Activated naive CD4-positive, alpha-beta T cell treated with anti-CD3 and anti-CD28 coated beads, Interleukin-2, amount 10 ng/mL, durations not matched to agents 7 days and 5 days (primary cell): ENCODE measurements around the gene BTD.
A peak's percentile ranks its signal among the peaks of the same experiment; 100 is the strongest.
"Not testable (repeated sequence)": the region's sequence is repeated elsewhere in the genome, so short reads cannot be mapped to it uniquely, and the experiment has no call there.

Experiments used
- CTCF ChIA-PET: fragments of 350-600 bp; sonication (Branson Sonifier 250); formaldehyde crosslinking; loops from one replicate; lab custom pipeline; 2021; ENCODE audit warnings: antibody characterized with exemption; lab: Charles Lee
- DNase-seq: peaks from one replicate; pipeline ENCODE4 v3.0.0-alpha.2; 2020
- H3K27ac Mint-ChIP-seq: one replicate; pipeline ENCODE4 v1.8.0; 2021; ENCODE audit warnings: mild to moderate bottlenecking, moderate library complexity, mixed read lengths
- H3K27me3 Mint-ChIP-seq: one replicate; pipeline ENCODE4 v1.8.0; 2021; ENCODE audit warnings: mild to moderate bottlenecking, mixed read lengths
- H3K36me3 Mint-ChIP-seq: one replicate; pipeline ENCODE4 v1.8.0; 2021; ENCODE audit warnings: mixed read lengths
- H3K4me1 Mint-ChIP-seq: one replicate; pipeline ENCODE4 v1.8.0; 2021; ENCODE audit warnings: mixed read lengths
- H3K4me3 Mint-ChIP-seq: one replicate; pipeline ENCODE4 v1.8.0; 2021; ENCODE audit warnings: mild to moderate bottlenecking, moderate library complexity, mixed read lengths
- H3K9me3 Mint-ChIP-seq: one replicate; pipeline ENCODE4 v1.8.0; 2021; ENCODE audit warnings: mixed read lengths

The BTD gene

GRCh38 chr3:15614958-15615357, 13.4 kb downstream of the BTD start:
- H3K36me3 Mint-ChIP-seq, result peaks cover 4% of the 10 kb centered on the region
- H3K4me3 Mint-ChIP-seq, result no peak overlapping the region
- DNase-seq, result no peak
- H3K27ac Mint-ChIP-seq, result no peak overlapping the region
- H3K9me3 Mint-ChIP-seq, result peaks cover 12% of the 10 kb centered on the region
- no peaks in the 10 kb centered on the region for H3K4me1 Mint-ChIP-seq
- CTCF ChIA-PET, result interaction anchor here (0.9 kb wide), 1 partner anchor 14 kb away, joined by 3 read pairs; the partner anchor contains the start of genes BTD and HACL1
- peaks cover 5% of the 10 kb centered on the region for H3K27me3 Mint-ChIP-seq

DNA sequence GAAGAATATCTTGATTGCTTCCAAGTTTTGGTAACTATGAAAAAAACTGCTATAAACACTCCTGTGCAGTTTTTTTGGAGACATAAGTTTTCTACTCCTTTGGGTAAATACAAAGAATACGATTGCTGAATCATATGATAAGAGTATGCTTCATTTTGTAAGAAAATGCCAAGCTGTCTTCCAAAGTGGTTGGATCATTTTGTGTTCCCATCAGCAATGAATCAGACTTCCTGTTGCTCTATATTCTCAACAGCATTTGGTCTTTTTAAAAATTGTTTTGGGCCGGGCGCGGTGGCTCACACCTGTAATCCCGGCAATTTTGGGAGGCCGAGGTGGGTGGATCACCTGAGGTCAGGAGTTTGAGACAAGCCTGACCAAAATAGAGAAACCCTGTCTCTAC, 14.5 kb downstream of the BTD start:
- Mint-ChIP-seq H3K9me3 (peaks cover 21% of the 10 kb centered on the region), H3K4me3 (no peak overlapping the region), H3K27ac (no peak overlapping the region), H3K27me3 (peaks cover 5% of the 10 kb centered on the region), H3K4me1 (no peaks in the 10 kb centered on the region), H3K36me3 (peaks cover 10% of the 10 kb centered on the region)
- DNase-seq, result no peak
- CTCF ChIA-PET, result interaction anchor here (1.0 kb wide), 1 partner anchor 15 kb away, joined by 3 read pairs; no protein-coding TSS in a partner anchor

DNA sequence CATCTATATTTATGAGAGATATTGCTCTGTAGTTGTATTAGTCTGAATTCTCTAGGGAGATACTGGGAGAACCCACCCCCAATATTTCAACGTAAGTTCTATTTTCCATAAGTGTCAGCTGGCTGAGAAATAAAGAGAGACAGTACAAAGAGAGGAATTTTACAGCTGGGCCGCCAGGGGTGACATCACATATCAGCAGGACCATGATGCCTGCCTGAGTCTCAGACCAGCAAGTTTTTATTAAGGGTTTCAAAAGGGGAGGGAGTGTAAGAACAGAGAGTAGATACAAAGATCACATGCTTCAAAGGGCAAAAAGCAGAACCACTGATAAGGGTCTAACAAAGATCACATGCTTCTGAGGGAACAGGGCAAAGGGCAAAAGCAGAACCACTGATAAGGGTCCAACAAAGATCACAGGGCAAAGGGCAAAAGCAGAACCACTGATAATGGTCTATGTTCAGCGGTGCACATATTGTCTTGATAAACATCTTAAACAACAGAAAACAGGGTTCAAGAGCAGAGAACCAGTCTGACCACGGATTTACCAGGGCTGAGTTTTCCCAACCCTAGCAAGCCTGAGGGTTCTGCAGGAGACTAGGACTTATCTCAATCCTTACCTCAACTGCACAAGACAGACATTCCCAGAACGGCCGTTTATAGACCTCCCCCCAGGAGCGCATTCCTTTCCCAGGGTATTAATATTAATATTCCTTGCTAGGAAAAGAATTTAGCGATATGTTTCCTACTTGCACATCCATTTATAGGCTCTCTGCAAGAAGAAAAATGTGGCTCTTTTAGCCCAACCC, 18.3 kb downstream of the BTD start:
- not testable (repeated sequence) for H3K4me3 Mint-ChIP-seq, H3K27me3 Mint-ChIP-seq, DNase-seq, H3K27ac Mint-ChIP-seq
- Mint-ChIP-seq H3K4me1 (peaks cover 16% of the 10 kb centered on the region), H3K9me3 (peaks cover 44% of the 10 kb centered on the region), H3K36me3 (peaks cover 33% of the 10 kb centered on the region)
- CTCF ChIA-PET, result interaction anchor here (0.9 kb wide), 1 partner anchor 192 kb away, joined by 3 read pairs; no protein-coding TSS in a partner anchor

DNA sequence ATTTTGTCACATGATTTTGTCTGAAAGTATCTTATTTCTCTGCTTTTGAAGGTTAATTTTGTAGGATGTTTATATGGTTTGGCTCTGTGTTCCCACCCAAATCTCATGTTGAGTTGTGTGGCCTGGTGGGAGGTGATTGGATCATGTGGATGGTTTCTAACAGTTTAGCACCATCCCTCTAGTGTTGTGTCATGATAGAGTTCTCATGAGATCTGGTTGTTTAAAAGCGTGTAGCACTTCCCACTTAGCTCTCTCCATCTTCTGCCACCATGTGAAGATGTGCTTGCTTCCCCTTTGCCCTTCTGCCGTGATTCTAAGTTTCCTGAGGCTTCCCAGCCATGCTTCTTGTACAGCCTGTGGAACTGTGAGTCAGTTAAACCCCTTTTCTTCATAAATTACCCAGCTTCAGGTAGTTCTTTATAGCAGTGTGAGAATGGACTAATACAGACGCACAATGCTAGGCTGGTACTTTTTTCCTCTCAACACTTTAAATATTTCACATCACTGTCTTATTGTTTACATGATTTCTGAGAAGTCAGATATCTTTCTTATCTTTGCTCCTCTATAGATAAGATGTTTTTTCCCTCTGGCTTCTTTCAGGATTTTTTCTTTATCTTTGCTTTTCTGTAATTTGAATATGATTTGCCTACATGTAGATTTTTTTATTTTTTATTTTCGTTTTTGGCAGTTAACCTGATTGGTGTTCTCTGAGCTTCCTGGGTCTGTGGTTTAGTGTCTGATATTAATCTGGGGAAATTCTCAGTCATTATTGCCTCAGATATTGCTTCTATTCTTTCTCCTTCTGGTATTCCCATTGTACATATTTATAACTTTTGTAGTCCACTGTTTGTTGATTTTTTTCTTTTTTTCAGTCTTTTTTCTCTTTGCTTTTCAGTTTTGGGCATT, 22.2 kb downstream of the BTD start:
- Mint-ChIP-seq H3K27me3 (no peaks in the 10 kb centered on the region), H3K9me3 (peaks cover 43% of the 10 kb centered on the region), H3K4me3 (no peak overlapping the region), H3K4me1 (peaks cover 22% of the 10 kb centered on the region), H3K27ac (peak overlapping the region; percentile 58), H3K36me3 (peaks cover 37% of the 10 kb centered on the region)
- no peak for DNase-seq
- CTCF ChIA-PET, result interaction anchor here (0.6 kb wide), 1 partner anchor 148 kb away, joined by 3 read pairs; no protein-coding TSS in a partner anchor

- Mint-ChIP-seq H3K9me3 (peaks cover 3% of the 10 kb centered on the region), H3K4me1 (peaks cover 28% of the 10 kb centered on the region), H3K36me3 (peaks cover 8% of the 10 kb centered on the region), H3K27me3 (peaks cover 4% of the 10 kb centered on the region), H3K27ac (no peak overlapping the region), H3K4me3 (no peak overlapping the region)
- DNase-seq, result no peak
- CTCF ChIA-PET, result interaction anchor here (1.1 to 1.8 kb wide), 3 partner anchors 62 to 188 kb away, joined by 3 to 8 read pairs (median 5); no protein-coding TSS in a partner anchor
Observed at GRCh38 chr3:15628967-15629366, 27.4 kb downstream of the BTD start.

- Mint-ChIP-seq H3K36me3 (peaks cover 3% of the 10 kb centered on the region), H3K4me1 (peaks cover 18% of the 10 kb centered on the region), H3K27ac (no peak overlapping the region), H3K27me3 (peaks cover 4% of the 10 kb centered on the region), H3K9me3 (no peaks in the 10 kb centered on the region), H3K4me3 (no peak overlapping the region)
- peak; percentile 78 for DNase-seq
- CTCF ChIA-PET, result interaction anchor here (0.7 to 2.4 kb wide), 14 partner anchors 14 to 618 kb away, joined by 3 to 58 read pairs (median 3); no protein-coding TSS in a partner anchor
Observed at GRCh38 chr3:15629860-15630597, 28.5 kb downstream of the BTD start.

- H3K27me3 Mint-ChIP-seq, result peaks cover 4% of the 10 kb centered on the region
- peaks cover 16% of the 10 kb centered on the region for H3K4me1 Mint-ChIP-seq
- H3K9me3 Mint-ChIP-seq, result no peaks in the 10 kb centered on the region
- peaks cover 3% of the 10 kb centered on the region for H3K36me3 Mint-ChIP-seq
- H3K27ac Mint-ChIP-seq, result no peak overlapping the region
- no peak for DNase-seq
- CTCF ChIA-PET, result interaction anchor here (0.6 to 2.4 kb wide), 14 partner anchors 15 to 617 kb away, joined by 3 to 58 read pairs (median 3); no protein-coding TSS in a partner anchor
- no peak overlapping the region for H3K4me3 Mint-ChIP-seq
Observed at GRCh38 chr3:15630646-15631350, 29.3 kb downstream of the BTD start.

- no peak overlapping the region for H3K4me3 Mint-ChIP-seq
- no peak for DNase-seq
- no peak overlapping the region for H3K27ac Mint-ChIP-seq
- CTCF ChIA-PET, result interaction anchor here (1.2 to 5.4 kb wide), 7 partner anchors 38 to 547 kb away, joined by 3 to 58 read pairs (median 9); no protein-coding TSS in a partner anchor
- H3K36me3 Mint-ChIP-seq, result peaks cover 1% of the 10 kb centered on the region
- peaks cover 23% of the 10 kb centered on the region for H3K4me1 Mint-ChIP-seq
- peaks cover 4% of the 10 kb centered on the region for H3K27me3 Mint-ChIP-seq
- no peaks in the 10 kb centered on the region for H3K9me3 Mint-ChIP-seq
Observed at GRCh38 chr3:15631426-15632211, 30.1 kb downstream of the BTD start.

DNA sequence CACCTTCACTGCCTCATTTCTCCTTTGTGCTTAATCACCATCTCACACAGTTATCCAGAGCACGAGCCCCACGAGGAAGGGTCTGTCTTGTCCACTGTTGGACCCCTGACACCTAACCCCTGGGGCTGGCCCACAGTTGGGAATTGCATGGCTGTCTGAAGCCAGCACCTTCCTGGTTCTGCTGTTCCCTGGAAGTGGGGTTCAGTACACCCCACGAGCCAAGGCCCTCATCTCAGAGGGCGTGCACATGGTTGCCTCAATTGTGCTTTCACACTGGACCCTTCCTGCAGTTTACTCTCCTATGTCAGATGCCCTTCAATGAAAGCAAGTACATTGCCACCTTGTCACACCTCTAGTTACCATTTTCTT, 30.7 kb downstream of the BTD start:
- Mint-ChIP-seq H3K27ac (no peak overlapping the region), H3K4me1 (peaks cover 29% of the 10 kb centered on the region), H3K36me3 (peaks cover 1% of the 10 kb centered on the region), H3K9me3 (no peaks in the 10 kb centered on the region), H3K4me3 (no peak overlapping the region), H3K27me3 (peaks cover 4% of the 10 kb centered on the region)
- CTCF ChIA-PET, result interaction anchor here (5.4 kb wide), 1 partner anchor 181 kb away, joined by 25 read pairs; no protein-coding TSS in a partner anchor
- no peak for DNase-seq

GRCh38 chr3:15633159-15633558, 31.6 kb downstream of the BTD start:
- H3K4me1 Mint-ChIP-seq, result peaks cover 38% of the 10 kb centered on the region
- no peak overlapping the region for H3K27ac Mint-ChIP-seq
- CTCF ChIA-PET, result interaction anchor here (1.0 to 5.4 kb wide), 2 partner anchors 12 to 180 kb away, joined by 3 to 25 read pairs; no protein-coding TSS in a partner anchor
- H3K27me3 Mint-ChIP-seq, result peaks cover 4% of the 10 kb centered on the region
- no peak overlapping the region for H3K4me3 Mint-ChIP-seq
- DNase-seq, result no peak
- no peaks in the 10 kb centered on the region for H3K9me3 Mint-ChIP-seq
- H3K36me3 Mint-ChIP-seq, result no peaks in the 10 kb centered on the region

- no peak overlapping the region for H3K27ac Mint-ChIP-seq
- H3K9me3 Mint-ChIP-seq, result no peaks in the 10 kb centered on the region
- H3K4me1 Mint-ChIP-seq, result peaks cover 38% of the 10 kb centered on the region
Observed at GRCh38 chr3:15633766-15634598, 32.4 kb downstream of the BTD start.

More at GRCh38 chr3:15633766-15634598, 32.4 kb downstream of the BTD start:
- CTCF ChIA-PET, result interaction anchor here (1.0 to 5.4 kb wide), 2 partner anchors 12 to 179 kb away, joined by 3 to 25 read pairs; no protein-coding TSS in a partner anchor
- Mint-ChIP-seq H3K4me3 (no peak overlapping the region), H3K36me3 (no peaks in the 10 kb centered on the region), H3K27me3 (peaks cover 4% of the 10 kb centered on the region)
- DNase-seq, result no peak
